GM23338 (cell line): ENCODE measurements around the gene ACYP1. TPM values are rescaled to one million over a fixed set of nuclear protein-coding genes. Genes with fewer than 3 reads are reported as not detected.

Experiments used
- ATAC-seq: fragments of 200-7000 bp; cut with Tn5 transposase; 3 replicates; pipeline ENCODE4 v1.9.1; 2020
- DNase-seq: peaks from one replicate; pipeline ENCODE4 v3.0.0-alpha.2; 2015; ENCODE audit warnings: low spot score
- H2AFZ ChIP-seq: fragments of 200-600 bp; sonication (generic); 2 replicates; pipeline ENCODE4 v1.8.0; 2016; ENCODE audit warnings: antibody characterized with exemption, mild to moderate bottlenecking, moderate library complexity
- H3F3A ChIP-seq: fragments of 200-600 bp; sonication (generic); replicated peaks from 2 replicates; pipeline ENCODE4 v1.8.0; 2017; ENCODE audit warnings: antibody characterized with exemption, mixed run types, low read depth
- H3K27ac ChIP-seq: fragments of 200-600 bp; sonication (generic); 2 replicates; pipeline ENCODE4 v1.6.1; 2016; ENCODE audit warnings: low read depth
- H3K27me3 ChIP-seq: fragments of 200-600 bp; sonication (generic); 2 replicates; pipeline ENCODE4 v1.8.0; 2016; ENCODE audit warnings: mild to moderate bottlenecking, mixed run types, moderate library complexity; ENCODE audit not compliant: insufficient read depth
- H3K36me3 ChIP-seq: fragments of 200-600 bp; sonication (generic); 2 replicates; pipeline ENCODE4 v1.8.0; 2016; ENCODE audit warnings: mild to moderate bottlenecking; ENCODE audit not compliant: insufficient read depth
- H3K4me1 ChIP-seq: fragments of 200-600 bp; sonication (generic); 2 replicates; pipeline ENCODE4 v1.8.0; 2016; ENCODE audit warnings: mild to moderate bottlenecking, moderate library complexity; ENCODE audit not compliant: insufficient read depth
- H3K4me2 ChIP-seq: fragments of 200-600 bp; sonication (generic); 2 replicates; pipeline ENCODE4 v1.7.1; 2017; ENCODE audit warnings: mixed run types
- H3K4me3 ChIP-seq: fragments of 200-600 bp; sonication (generic); 2 replicates; pipeline ENCODE4 v1.6.1; 2016; ENCODE audit warnings: mixed run types
- H3K79me2 ChIP-seq: fragments of 200-600 bp; sonication (generic); replicated peaks from 2 replicates; pipeline ENCODE4 v1.8.0; 2017; ENCODE audit warnings: mild to moderate bottlenecking; ENCODE audit not compliant: insufficient read depth
- H3K9me2 ChIP-seq: fragments of 200-600 bp; sonication (generic); 2 replicates; pipeline ENCODE4 v1.8.0; 2017; ENCODE audit not compliant: insufficient read depth
- H4K20me1 ChIP-seq: fragments of 200-600 bp; sonication (generic); replicated peaks from 2 replicates; pipeline ENCODE4 v1.8.0; 2017; ENCODE audit warnings: mild to moderate bottlenecking; ENCODE audit not compliant: insufficient read depth
- H3K27ac Mint-ChIP-seq: 2 replicates; pipeline ENCODE4 v1.8.0; 2020; ENCODE audit warnings: inconsistent platforms, mild to moderate bottlenecking, moderate library complexity, mixed read lengths
- H3K27me3 Mint-ChIP-seq: 3 replicates; pipeline ENCODE4 v1.8.0; 2022; ENCODE audit warnings: low read depth, mild to moderate bottlenecking, moderate library complexity, mixed read lengths, inconsistent platforms; ENCODE audit not compliant: insufficient read depth, poor library complexity
- H3K36me3 Mint-ChIP-seq: 3 replicates; pipeline ENCODE4 v1.8.0; 2021; ENCODE audit warnings: low read depth, mild to moderate bottlenecking, inconsistent platforms, moderate library complexity, mixed read lengths
- H3K4me1 Mint-ChIP-seq: 3 replicates; pipeline ENCODE4 v1.8.0; 2020; ENCODE audit warnings: mild to moderate bottlenecking, inconsistent platforms, mixed read lengths
- H3K4me3 Mint-ChIP-seq: 3 replicates; pipeline ENCODE4 v1.8.0; 2021; ENCODE audit warnings: moderate library complexity, mild to moderate bottlenecking, inconsistent platforms, mixed read lengths
- H3K9me3 Mint-ChIP-seq: 3 replicates; pipeline ENCODE4 v1.8.0; 2020; ENCODE audit warnings: moderate library complexity, mild to moderate bottlenecking, inconsistent platforms, mixed read lengths
- EZH2 ChIP-seq: fragments of 200-600 bp; sonication (generic); IDR thresholded peaks from one replicate; pipeline ENCODE4 v1.8.0; 2017; ENCODE audit warnings: antibody characterized with exemption, mild to moderate bottlenecking, low read depth; ENCODE audit not compliant: unreplicated experiment
- EZH2phosphoT487 ChIP-seq: fragments of 200-600 bp; sonication (generic); IDR thresholded peaks from one replicate; pipeline ENCODE4 v1.8.1; 2018; ENCODE audit warnings: antibody characterized with exemption; ENCODE audit not compliant: unreplicated experiment
- JUNB ChIP-seq: IDR thresholded peaks from one replicate; pipeline ENCODE4 v1.6.1; 2016; ENCODE audit warnings: antibody characterized with exemption; ENCODE audit not compliant: unreplicated experiment
- NANOG ChIP-seq: IDR thresholded peaks from 2 replicates; pipeline ENCODE4 v1.6.1; 2016; ENCODE audit warnings: antibody characterized with exemption, borderline replicate concordance
- REST ChIP-seq: IDR thresholded peaks from one replicate; pipeline ENCODE4 v1.6.1; 2018; ENCODE audit warnings: antibody characterized with exemption; ENCODE audit not compliant: unreplicated experiment
- ZNF114 ChIP-seq: fragments of 250-450 bp; sonication (Bioruptor Pico); IDR thresholded peaks from 2 replicates; pipeline ENCODE4 v1.5.0; 2020; ENCODE audit warnings: mild to moderate bottlenecking, moderate library complexity
- ZNF331 ChIP-seq: fragments of 250-450 bp; sonication (Bioruptor Pico); IDR thresholded peaks from 2 replicates; pipeline ENCODE4 v1.5.0; 2020; ENCODE audit warnings: low read depth, mild to moderate bottlenecking, moderate library complexity
- ZNF462 ChIP-seq: fragments of 250-450 bp; sonication (Bioruptor Pico); IDR thresholded peaks from 2 replicates; pipeline ENCODE4 v1.5.0; 2020; ENCODE audit warnings: mild to moderate bottlenecking, moderate library complexity
- polyA plus RNA-seq: library from polyadenylated mRNA; unstranded; fragments of >200 nt; fragmentation: Nextera tagmentation; extraction: Ambion mirVana; gene quantifications from 2 replicates; pipeline ENCODE4 v1.2.1, GENCODE V29; 2016
- total RNA-seq: library from RNA; depleted of rRNA; stranded (reverse); fragments of >200 nt; shearing (Covaris generic); gene quantifications from 2 replicates; pipeline ENCODE4 v1.2.3, GENCODE V29; 2014

Gene ACYP1
- total and polyA plus RNA-seq, 2 experiments from 2014 or later = 18.4 to 104 TPM

- H3K4me1 Mint-ChIP-seq = peaks cover 4% of the 10 kb centered on the region; the same call in 2 of the 3 replicates
- H3K27ac ChIP-seq = no peak overlapping the region
- peaks cover 40% of the 10 kb centered on the region for H3K79me2 ChIP-seq
- peak overlapping the region; percentile 97 for H3K4me3 Mint-ChIP-seq
- peaks cover 8% of the 10 kb centered on the region; the same call in 1 of the 2 replicates for H3K36me3 ChIP-seq
- no peaks in the 10 kb centered on the region; the same call in 1 of the 2 replicates for H4K20me1 ChIP-seq
- H3K27ac Mint-ChIP-seq = peak overlapping the region; percentile 92; the same call in 1 of the 2 replicates
- no peaks in the 10 kb centered on the region for H3F3A ChIP-seq
- peaks cover 2% of the 10 kb centered on the region for H3K27me3 Mint-ChIP-seq
- no peaks in the 10 kb centered on the region for H3K9me2 ChIP-seq
- H3K4me2 ChIP-seq = peak overlapping the region; percentile 91
- peaks cover 30% of the 10 kb centered on the region for H3K36me3 Mint-ChIP-seq
- ATAC-seq = no peak
- peaks cover 8% of the 10 kb centered on the region; the same call in 2 of the 3 replicates for H3K9me3 Mint-ChIP-seq
- peak overlapping the region; percentile 90 for H2AFZ ChIP-seq
- TF ChIP-seq NANOG = no peak
- no peak for TF ChIP-seq ZNF331 (CRISPR knock-in tag)
- no peak for TF ChIP-seq REST
- no peak for TF ChIP-seq ZNF462 (CRISPR knock-in tag)
- TF ChIP-seq ZNF114 (CRISPR knock-in tag) = no peak
- no peak for TF ChIP-seq EZH2
- no peak for TF ChIP-seq JUNB
- no peak for TF ChIP-seq EZH2phosphoT487
- DNase-seq = no peak
- H3K4me3 ChIP-seq = peak overlapping the region; percentile 82
- peaks cover 9% of the 10 kb centered on the region; the same call in 1 of the 2 replicates for H3K4me1 ChIP-seq
- H3K27me3 ChIP-seq = no peaks in the 10 kb centered on the region
These were observed 811 bp downstream of the ACYP1 start for GRCh38 chr14:75063013-75063412.
